GM12891 (cell line): Measurements from ENCODE around the gene VPS13C.

ENCODE experiments used
- DNase-seq: peaks from one replicate; pipeline ENCODE4 v3.0.0; 2011; ENCODE audit warnings: low spot score; ENCODE audit not compliant: insufficient read length
- FAIRE-seq: peaks from 2 replicates; lab custom pipeline; 2011; peaks lifted over from hg19 to GRCh38; lab: Jason Lieb, UNC
- PAX5 ChIP-seq: IDR thresholded peaks from 2 replicates; pipeline ENCODE4 v1.6.1; 2011; ENCODE audit warnings: low read length, moderate library complexity, mild to moderate bottlenecking; ENCODE audit not compliant: insufficient read depth, severe bottlenecking
- POLR2A ChIP-seq: IDR thresholded peaks from 2 replicates; pipeline ENCODE4 v1.6.1; 2011; ENCODE audit warnings: low read depth, low read length, control low read depth
- POLR2AphosphoS5 ChIP-seq: IDR thresholded peaks from 2 replicates; pipeline ENCODE4 v1.6.1; 2011; ENCODE audit warnings: low read depth, low read length, control low read depth
- POU2F2 ChIP-seq: IDR thresholded peaks from 2 replicates; pipeline ENCODE4 v1.6.1; 2011; ENCODE audit warnings: low read depth, mild to moderate bottlenecking, control low read depth, low read length, moderate library complexity
- SPI1 ChIP-seq: IDR thresholded peaks from 2 replicates; pipeline ENCODE4 v1.6.1; 2011; ENCODE audit warnings: low read depth, low read length, control low read depth
- TAF1 ChIP-seq: IDR thresholded peaks from 2 replicates; pipeline ENCODE4 v1.6.1; 2011; ENCODE audit warnings: low read depth, low read length, control low read depth

VPS13C gene

GRCh38 chr15:62099094-62099601 lies 38.9 kb upstream of the VPS13C start:
- FAIRE-seq (no peak), DNase-seq (no peak)
- TF ChIP-seq SPI1: no peak

DNA sequence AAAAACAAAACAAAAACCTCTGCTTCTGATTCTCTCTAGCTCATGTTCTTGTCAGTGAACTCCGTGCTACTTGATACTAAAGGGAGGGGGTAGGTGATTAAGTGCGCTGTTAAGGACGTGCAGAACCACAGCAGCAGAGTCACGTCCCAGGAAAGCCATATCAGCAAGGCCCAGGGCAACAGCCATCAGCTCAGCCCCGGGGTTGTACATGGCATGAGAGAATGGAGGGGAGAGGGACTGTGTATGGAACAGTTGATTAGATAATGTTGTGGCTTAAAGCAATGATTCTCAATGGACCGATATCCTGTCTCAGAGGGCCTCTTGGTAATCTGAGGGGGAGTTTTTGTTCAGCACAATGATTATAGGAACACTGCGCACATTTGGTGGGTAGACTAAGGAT lies 34.1 kb upstream of the VPS13C start:
- FAIRE-seq: no peak
- TF ChIP-seq POU2F2 (no peak), POLR2A (no peak), TAF1 (no peak), PAX5 (no peak), SPI1 (no peak), POLR2AphosphoS5 (no peak)
- no peak for DNase-seq

GRCh38 chr15:62093809-62094208 lies 33.6 kb upstream of the VPS13C start:
- TF ChIP-seq PAX5 (no peak), POLR2A (no peak), SPI1 (no peak)
- DNase-seq: no peak
- no peak for FAIRE-seq

DNA sequence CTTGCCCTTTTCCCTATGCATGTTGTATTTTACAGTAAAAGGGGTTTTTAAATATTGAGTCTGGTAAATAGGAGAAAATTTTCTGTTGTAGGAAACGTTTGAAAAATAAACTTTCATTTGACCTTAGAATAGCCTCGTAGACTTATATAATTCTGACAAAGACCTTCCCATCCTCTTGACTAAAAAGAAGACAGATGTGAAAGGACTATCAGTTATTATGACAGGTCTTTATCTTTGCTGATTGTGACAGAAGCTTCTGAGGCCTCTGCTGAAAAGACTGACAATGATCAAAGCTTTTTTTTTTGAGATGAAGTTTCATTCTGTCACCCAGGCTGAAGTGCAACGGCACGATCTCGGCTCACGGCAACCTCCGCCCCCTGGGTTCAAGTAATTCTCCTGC lies 30.7 kb upstream of the VPS13C start:
- FAIRE-seq (no peak), DNase-seq (no peak)
- TF ChIP-seq TAF1 (no peak), PAX5 (no peak), SPI1 (no peak), POLR2AphosphoS5 (no peak), POLR2A (no peak), POU2F2 (no peak)

GRCh38 chr15:62089616-62090015 lies 29.4 kb upstream of the VPS13C start:
- no peak for FAIRE-seq
- no peak for DNase-seq
- no peak for TF ChIP-seq SPI1
- TF ChIP-seq POLR2AphosphoS5: no peak
- TF ChIP-seq TAF1: no peak
- no peak for TF ChIP-seq POU2F2
- no peak for TF ChIP-seq PAX5
- TF ChIP-seq POLR2A: no peak

GRCh38 chr15:62088353-62088693 lies 28.1 kb upstream of the VPS13C start:
- no peak for DNase-seq
- TF ChIP-seq PAX5: no peak
- TF ChIP-seq POLR2A: no peak
- TF ChIP-seq SPI1: no peak
- TF ChIP-seq TAF1: no peak
- no peak for TF ChIP-seq POU2F2
- no peak for TF ChIP-seq POLR2AphosphoS5
- FAIRE-seq: no peak

GRCh38 chr15:62087671-62088352 lies 27.6 kb upstream of the VPS13C start:
- FAIRE-seq (no peak), DNase-seq (no peak)
- TF ChIP-seq POLR2AphosphoS5: no peak
- no peak for TF ChIP-seq POU2F2
- no peak for TF ChIP-seq SPI1
- TF ChIP-seq TAF1: no peak
- no peak for TF ChIP-seq POLR2A
- TF ChIP-seq PAX5: no peak

- TF ChIP-seq POLR2AphosphoS5 (no peak), PAX5 (no peak), POLR2A (no peak), TAF1 (no peak), SPI1 (no peak), POU2F2 (no peak)
- FAIRE-seq: no peak
- no peak for DNase-seq
Measured at GRCh38 chr15:62085740-62086139, 25.5 kb upstream of the VPS13C start.

GRCh38 chr15:62083194-62084154 lies 23.2 kb upstream of the VPS13C start:
- FAIRE-seq (no peak), DNase-seq (no peak)
- TF ChIP-seq SPI1 (peak; percentile 59; the same call in 1 of the 2 replicates), POLR2A (no peak), TAF1 (no peak), PAX5 (no peak), POU2F2 (no peak), POLR2AphosphoS5 (no peak)
